GM19397 (cell line): ENCODE data around the gene HIBADH.
"Not testable (repeated sequence)": the region's sequence is repeated elsewhere in the genome, so short reads cannot be mapped to it uniquely, and the experiment has no call there.

Source experiments
- ATAC-seq: cut with Tn5 transposase; IDR thresholded peaks from one replicate; pipeline ENCODE4 v1.9.1; 2021; ENCODE audit warnings: mild to moderate bottlenecking, moderate library complexity; ENCODE audit not compliant: unreplicated experiment

HIBADH gene

GRCh38 chr7:27603813-27604212, 58.9 kb downstream of the HIBADH start:
- no peak for ATAC-seq

- ATAC-seq = no peak
Measured at GRCh38 chr7:27602766-27603165, 59.9 kb downstream of the HIBADH start.

GRCh38 chr7:27601217-27601616, 61.5 kb downstream of the HIBADH start:
- no peak for ATAC-seq

- no peak for ATAC-seq
Measured at GRCh38 chr7:27600247-27600646, 62.4 kb downstream of the HIBADH start.

GRCh38 chr7:27595009-27595408, 67.7 kb downstream of the HIBADH start:
- ATAC-seq = no peak

GRCh38 chr7:27593226-27593625, 69.5 kb downstream of the HIBADH start:
- no peak for ATAC-seq

GRCh38 chr7:27590416-27590815, 72.3 kb downstream of the HIBADH start:
- ATAC-seq = no peak

GRCh38 chr7:27587429-27587828, 75.3 kb downstream of the HIBADH start:
- ATAC-seq = no peak

- peak; percentile 95 for ATAC-seq
Measured at GRCh38 chr7:27586825-27587224, 75.9 kb downstream of the HIBADH start.

GRCh38 chr7:27585781-27586447, 76.8 kb downstream of the HIBADH start:
- no peak for ATAC-seq

- no peak for ATAC-seq
Measured at GRCh38 chr7:27581906-27582305, 80.8 kb downstream of the HIBADH start.

GRCh38 chr7:27581119-27581518, 81.6 kb downstream of the HIBADH start:
- ATAC-seq = no peak

- ATAC-seq = no peak
Measured at GRCh38 chr7:27579565-27579964, 83.1 kb downstream of the HIBADH start.

- ATAC-seq = not testable (repeated sequence)
Measured at GRCh38 chr7:27578169-27578568, 84.5 kb downstream of the HIBADH start.

- no peak for ATAC-seq
Measured at GRCh38 chr7:27576360-27576944, 86.2 kb downstream of the HIBADH start.

GRCh38 chr7:27575613-27576012, 87.1 kb downstream of the HIBADH start:
- ATAC-seq = no peak

GRCh38 chr7:27569106-27569505, 93.6 kb downstream of the HIBADH start:
- ATAC-seq = no peak

- no peak for ATAC-seq
Measured at GRCh38 chr7:27567266-27567665, 95.4 kb downstream of the HIBADH start.

- ATAC-seq = no peak
Measured at GRCh38 chr7:27564881-27565482, 97.7 kb downstream of the HIBADH start.

GRCh38 chr7:27560706-27561235, 101.9 kb downstream of the HIBADH start:
- no peak for ATAC-seq

- ATAC-seq = no peak
Measured at GRCh38 chr7:27555670-27556069, 107.0 kb downstream of the HIBADH start.

GRCh38 chr7:27554826-27555225, 107.9 kb downstream of the HIBADH start:
- ATAC-seq = no peak
